RKO (cell line): ENCODE measurements around the gene MACROD2.
"Not testable (repeated sequence)": the region's sequence is repeated elsewhere in the genome, so short reads cannot be mapped to it uniquely, and the experiment has no call there.

Source experiments
- DNase-seq: peaks from one replicate; pipeline ENCODE4 v3.0.0-alpha.2; 2016; ENCODE audit warnings: low spot score

Gene MACROD2

DNA sequence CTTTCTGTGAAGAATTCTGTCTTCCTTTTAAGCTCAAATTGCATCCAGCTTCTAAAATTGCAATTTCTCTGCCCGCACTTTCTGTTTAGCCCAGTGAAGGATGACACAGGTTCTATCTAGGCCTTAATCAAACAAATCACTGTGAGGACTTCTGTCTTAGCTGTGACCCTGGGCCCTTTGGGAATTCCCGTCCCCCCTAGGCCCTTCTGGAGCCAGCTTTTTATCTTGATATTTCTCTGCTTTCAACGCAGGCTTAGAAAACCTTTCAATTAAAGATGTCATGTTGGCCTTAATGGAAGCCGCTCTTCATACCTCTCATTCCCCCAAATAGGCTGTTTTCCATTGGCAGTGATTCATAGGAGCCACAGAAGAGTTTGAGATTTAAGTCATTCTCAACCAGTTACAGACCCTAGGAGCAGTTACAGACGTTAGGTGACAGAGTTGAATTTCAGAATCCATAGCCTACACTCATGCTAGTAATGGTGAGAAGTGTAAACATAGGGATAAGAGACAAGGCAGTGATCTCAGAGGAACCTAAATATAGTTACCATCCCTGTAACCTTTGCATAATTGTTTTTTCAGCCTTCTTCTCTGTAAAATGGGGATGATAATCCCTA lies 416.9 kb downstream of the MACROD2 start:
- no peak for DNase-seq

- DNase-seq, result no peak
These were observed 418.5 kb downstream of the MACROD2 start for GRCh38 chr20:14413835-14414234.

- DNase-seq, result no peak
These were observed 419.2 kb downstream of the MACROD2 start for GRCh38 chr20:14414560-14414959.

DNA sequence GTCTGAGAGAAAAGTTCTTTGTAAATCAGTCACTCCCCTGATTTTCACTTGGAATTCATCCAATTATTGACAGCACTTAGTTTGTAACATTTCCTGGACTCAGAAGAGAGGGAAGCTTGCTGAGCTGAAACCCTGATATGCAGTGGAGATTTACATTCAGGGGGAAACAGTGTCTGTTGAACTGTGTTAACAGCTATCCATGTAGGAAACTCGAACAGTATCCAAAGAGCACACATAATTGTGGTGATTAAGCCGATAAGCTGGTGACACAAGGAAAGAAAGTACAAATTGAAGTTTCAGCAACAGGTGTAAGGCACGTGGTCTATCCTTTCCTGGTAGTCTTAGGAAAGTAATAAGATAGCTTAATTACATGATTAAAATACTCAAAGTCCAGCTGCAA lies 420.2 kb downstream of the MACROD2 start:
- no peak for DNase-seq

DNA sequence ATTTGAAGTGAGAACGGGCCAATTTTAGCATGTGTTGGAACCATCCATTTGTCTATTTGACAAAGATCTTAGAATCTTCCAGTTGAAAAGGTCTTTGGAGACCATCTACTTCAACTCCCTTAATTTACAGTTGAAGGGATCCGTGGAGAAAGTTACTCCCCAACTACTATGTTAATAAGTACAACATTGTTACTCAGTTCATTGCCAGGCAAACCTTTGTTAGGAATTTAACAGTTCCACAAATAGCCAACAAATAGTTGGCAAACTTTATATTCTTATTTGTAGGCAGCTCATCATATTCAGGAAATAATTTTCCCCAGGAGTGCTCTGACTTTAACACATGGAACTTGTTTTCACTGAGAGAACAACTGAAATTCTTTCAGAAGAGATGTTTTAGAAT lies 423.1 kb downstream of the MACROD2 start:
- DNase-seq, result no peak

DNA sequence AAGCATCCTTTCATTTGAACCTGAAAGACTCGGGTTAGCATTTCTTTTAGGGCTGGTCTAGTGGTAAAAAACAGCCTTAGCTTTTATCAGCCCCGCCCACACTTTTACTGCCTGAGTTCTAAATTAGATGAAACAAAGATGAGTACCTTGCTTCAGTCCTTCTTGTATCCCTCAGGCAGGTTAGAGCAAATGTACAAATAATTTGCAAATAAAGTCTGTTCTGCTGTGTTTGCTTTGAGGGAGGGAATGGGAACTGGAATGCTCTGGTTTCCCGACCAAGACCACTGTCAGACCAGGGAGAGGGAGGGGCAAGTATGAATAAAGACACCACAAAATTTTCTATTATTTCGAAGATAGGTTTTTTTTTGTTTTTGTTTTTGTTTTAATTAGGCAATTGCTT lies 427.6 kb downstream of the MACROD2 start:
- DNase-seq, result no peak

DNA sequence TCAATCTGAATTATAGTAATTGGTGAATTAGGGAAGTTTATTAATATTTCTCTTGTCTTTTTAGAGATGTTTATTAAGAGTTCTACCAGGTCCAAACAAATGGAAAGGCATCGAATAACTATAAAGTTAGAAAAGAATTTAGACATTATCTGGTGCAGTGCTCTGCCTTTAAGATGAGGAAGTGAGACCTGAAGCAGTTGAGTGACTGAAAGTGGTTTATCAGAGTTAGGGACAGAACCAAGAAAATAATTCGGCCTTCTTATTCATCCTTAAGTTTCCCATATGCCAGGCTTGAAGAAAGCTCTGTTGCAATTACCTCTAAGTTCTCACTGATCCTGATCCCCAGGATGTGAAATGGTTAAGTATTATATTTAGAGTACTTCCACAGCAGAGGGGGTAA lies 436.3 kb downstream of the MACROD2 start:
- DNase-seq, result no peak

GRCh38 chr20:14432085-14432484 lies 436.8 kb downstream of the MACROD2 start:
- no peak for DNase-seq

- DNase-seq, result no peak
These were observed 437.3 kb downstream of the MACROD2 start for GRCh38 chr20:14432597-14432996.

GRCh38 chr20:14434384-14435136 lies 439.2 kb downstream of the MACROD2 start:
- peak; percentile 13 for DNase-seq

- DNase-seq, result no peak
These were observed 445.9 kb downstream of the MACROD2 start for GRCh38 chr20:14441201-14441600.

GRCh38 chr20:14444106-14444505 lies 448.8 kb downstream of the MACROD2 start:
- no peak for DNase-seq

- DNase-seq, result peak; percentile 47
These were observed 450.0 kb downstream of the MACROD2 start for GRCh38 chr20:14445310-14445709.

- DNase-seq, result no peak
These were observed 450.6 kb downstream of the MACROD2 start for GRCh38 chr20:14445902-14446301.

DNA sequence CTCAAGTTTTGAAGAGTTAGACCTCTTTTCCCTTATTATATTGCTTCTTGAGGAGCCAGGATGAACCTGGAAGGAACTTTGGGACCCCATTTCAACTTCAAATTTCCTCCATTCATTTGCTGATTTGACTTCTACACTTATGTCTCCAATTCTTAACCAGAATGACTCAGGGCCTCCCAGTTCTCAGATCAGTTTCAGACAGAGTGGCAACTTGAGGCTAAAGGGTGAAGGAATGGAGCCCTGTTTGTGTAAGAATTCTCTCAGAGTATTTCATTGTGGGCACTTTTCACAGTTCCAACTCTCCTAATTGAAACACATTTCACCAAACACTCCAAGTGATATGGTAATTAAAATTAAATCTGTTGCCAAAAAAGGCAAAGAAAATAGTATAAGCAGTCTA lies 451.1 kb downstream of the MACROD2 start:
- no peak for DNase-seq

DNA sequence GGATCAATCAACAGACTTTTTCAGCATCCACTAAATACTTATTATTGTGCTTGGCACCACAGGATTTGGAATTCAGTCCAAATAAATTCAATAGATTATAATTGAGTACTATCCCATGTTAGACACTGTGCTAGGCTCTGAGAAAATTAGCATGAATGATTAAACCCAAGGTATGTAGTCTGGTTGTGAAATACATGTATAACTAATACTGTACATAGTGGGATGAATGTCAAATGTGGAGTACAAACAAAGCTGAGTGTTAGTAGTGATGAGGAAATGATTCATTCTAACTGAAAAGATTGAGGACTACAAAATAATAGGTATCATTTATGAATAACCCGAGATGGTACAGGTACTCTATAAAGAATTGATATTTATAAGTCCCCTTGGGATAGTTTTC lies 454.0 kb downstream of the MACROD2 start:
- DNase-seq, result no peak

GRCh38 chr20:14450256-14450655 lies 454.9 kb downstream of the MACROD2 start:
- no peak for DNase-seq

DNA sequence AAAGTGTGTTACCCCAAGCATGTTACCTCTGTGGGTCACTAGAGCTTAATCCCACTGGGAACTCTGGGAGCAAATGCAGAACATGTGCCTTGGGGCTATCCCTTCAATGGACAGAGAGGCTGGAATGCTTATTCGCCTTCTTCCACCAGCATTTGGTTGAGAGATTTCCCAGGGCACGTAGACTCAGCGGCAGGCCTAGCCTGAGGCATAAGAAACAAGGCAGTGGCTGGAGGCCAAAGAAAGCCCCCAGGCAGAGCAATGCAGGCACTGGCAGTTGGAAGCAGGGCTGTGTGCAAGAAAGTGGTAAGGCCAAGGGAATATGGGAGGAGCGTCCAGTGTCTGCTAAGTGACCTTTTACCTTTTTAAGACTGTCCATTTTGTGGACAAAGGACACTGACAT lies 456.1 kb downstream of the MACROD2 start:
- DNase-seq, result no peak

DNA sequence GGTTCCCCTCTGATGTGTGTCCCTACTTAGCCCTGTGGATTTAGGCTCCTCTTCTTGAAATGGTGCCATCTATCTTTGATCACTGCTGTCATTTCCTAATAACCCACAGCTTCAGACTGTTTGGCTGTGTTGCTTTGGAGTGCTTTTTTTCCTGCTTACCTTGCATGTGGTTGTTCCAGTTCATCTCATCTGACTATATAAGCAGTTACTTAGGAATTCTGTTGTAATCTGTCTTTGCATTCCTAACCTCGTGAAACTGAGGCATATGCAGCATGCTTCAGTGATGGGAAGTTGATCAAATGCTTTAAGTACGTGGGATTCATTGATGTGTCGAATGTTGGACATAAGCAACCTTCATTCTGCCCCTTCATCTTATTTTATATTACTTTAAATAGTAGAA lies 457.9 kb downstream of the MACROD2 start:
- DNase-seq, result no peak

DNA sequence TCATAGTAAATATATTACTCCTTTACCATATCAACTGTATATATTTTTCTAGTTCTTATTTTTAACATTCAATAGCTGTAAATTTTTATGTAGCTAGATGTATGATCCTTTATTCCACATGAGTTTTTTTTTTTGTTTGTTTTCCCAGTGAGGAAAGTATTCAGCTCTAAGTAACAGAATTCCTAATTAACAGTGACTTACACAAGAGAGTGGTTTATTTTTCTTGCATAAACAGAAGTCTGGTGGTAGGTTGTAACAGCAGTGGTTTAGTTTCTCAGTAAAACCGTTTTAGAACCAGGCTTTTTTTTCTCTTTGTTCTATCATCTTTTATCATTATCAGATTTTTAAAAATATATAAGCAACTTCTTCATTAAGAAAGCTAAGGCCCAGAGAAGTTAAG lies 459.0 kb downstream of the MACROD2 start:
- no peak for DNase-seq

DNA sequence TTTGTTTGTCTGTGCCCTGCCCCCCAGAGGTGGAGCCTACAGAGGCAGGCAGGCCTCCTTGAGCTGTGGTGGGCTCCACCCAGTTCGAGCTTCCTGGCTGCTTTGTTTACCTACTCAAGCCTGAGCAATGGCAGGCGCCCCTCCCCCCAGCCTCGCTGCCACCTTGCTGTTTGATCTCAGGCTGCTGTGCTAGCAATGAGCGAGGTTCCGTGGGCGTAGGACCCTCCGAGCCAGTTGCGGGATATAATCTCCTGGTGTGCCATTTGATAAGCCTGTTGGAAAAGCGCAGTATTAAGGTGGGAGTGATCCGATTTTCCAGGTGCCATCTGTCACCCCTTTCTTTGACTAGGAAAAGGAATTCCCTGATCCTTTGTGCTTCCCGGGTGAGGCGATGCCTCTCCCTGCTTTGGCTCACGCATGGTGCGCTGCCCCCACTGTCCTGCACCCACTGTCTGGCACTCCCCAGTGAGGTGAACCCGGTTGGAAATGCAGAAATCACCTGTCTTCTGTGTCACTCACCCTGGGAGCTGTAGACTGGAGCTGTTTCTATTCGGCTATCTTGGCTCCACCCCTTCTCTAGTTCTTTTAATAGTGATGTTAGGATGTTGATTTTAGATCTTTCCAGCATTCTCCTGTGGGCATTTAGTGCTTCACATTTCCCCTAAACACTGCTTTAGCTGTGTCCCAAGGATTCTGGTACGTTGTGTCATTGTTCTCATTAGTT lies 471.9 kb downstream of the MACROD2 start:
- DNase-seq, result not testable (repeated sequence)

- no peak for DNase-seq
These were observed 475.0 kb downstream of the MACROD2 start for GRCh38 chr20:14470231-14470899.
